ENCODE measurements around the gene MED13.

MED13 gene, protein sequence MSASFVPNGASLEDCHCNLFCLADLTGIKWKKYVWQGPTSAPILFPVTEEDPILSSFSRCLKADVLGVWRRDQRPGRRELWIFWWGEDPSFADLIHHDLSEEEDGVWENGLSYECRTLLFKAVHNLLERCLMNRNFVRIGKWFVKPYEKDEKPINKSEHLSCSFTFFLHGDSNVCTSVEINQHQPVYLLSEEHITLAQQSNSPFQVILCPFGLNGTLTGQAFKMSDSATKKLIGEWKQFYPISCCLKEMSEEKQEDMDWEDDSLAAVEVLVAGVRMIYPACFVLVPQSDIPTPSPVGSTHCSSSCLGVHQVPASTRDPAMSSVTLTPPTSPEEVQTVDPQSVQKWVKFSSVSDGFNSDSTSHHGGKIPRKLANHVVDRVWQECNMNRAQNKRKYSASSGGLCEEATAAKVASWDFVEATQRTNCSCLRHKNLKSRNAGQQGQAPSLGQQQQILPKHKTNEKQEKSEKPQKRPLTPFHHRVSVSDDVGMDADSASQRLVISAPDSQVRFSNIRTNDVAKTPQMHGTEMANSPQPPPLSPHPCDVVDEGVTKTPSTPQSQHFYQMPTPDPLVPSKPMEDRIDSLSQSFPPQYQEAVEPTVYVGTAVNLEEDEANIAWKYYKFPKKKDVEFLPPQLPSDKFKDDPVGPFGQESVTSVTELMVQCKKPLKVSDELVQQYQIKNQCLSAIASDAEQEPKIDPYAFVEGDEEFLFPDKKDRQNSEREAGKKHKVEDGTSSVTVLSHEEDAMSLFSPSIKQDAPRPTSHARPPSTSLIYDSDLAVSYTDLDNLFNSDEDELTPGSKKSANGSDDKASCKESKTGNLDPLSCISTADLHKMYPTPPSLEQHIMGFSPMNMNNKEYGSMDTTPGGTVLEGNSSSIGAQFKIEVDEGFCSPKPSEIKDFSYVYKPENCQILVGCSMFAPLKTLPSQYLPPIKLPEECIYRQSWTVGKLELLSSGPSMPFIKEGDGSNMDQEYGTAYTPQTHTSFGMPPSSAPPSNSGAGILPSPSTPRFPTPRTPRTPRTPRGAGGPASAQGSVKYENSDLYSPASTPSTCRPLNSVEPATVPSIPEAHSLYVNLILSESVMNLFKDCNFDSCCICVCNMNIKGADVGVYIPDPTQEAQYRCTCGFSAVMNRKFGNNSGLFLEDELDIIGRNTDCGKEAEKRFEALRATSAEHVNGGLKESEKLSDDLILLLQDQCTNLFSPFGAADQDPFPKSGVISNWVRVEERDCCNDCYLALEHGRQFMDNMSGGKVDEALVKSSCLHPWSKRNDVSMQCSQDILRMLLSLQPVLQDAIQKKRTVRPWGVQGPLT (N-terminal part only)

GRCh38 chr17:62064791-62065563 is at the start of gene MED13:
Gene MED13, minus strand, starts transcription at chr17:62065278. Its CDS starts 73 bp downstream, at chr17:62065205.
- in situ Hi-C loops (cut with HindIII; ENCODE audit: low sequenced_read_pairs), result loop anchor here (5.0 kb wide), 2 partner anchors 68 to 87 kb away; no protein-coding TSS in a partner anchor

- in situ Hi-C loops (cut with HindIII; ENCODE audit: low sequenced_read_pairs), result loop anchor here (5.0 kb wide), 1 partner anchor 35 kb away; no protein-coding TSS in a partner anchor
Measured at GRCh38 chr17:62112229-62112628, 47.2 kb upstream of the MED13 start.

- in situ Hi-C loops (cut with HindIII; ENCODE audit: low sequenced_read_pairs), result loop anchor here (5.0 kb wide), 1 partner anchor 36 kb away; no protein-coding TSS in a partner anchor
Measured at GRCh38 chr17:62111562-62112171, 46.6 kb upstream of the MED13 start.

- in situ Hi-C loops (cut with HindIII; ENCODE audit: low sequenced_read_pairs), result loop anchor here (5.0 kb wide), 1 partner anchor 36 kb away; no protein-coding TSS in a partner anchor
Measured at GRCh38 chr17:62110923-62111484, 45.9 kb upstream of the MED13 start.

DNA sequence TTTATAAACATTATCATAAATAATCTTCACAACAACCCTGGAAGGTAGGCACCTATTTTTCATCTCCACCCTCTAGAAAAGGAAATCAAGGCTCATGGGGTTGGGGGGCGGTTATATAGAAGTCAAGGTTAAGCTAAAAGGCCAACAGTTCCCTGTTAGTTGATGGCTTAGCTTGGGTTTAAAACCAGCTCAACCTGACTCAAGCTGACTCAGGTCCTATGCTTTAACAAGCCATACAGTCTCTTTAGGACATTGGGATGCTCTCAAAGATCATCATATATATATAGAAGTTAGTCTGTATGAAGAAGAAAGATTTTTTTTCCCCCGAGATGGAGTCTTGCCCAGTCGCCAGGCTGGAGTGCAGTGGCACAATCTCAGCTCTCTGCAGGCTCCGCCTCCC is 44.8 kb upstream of the MED13 start:
- in situ Hi-C loops (cut with HindIII; ENCODE audit: low sequenced_read_pairs), result loop anchor here (5.0 kb wide), 1 partner anchor 37 kb away; no protein-coding TSS in a partner anchor

GRCh38 chr17:62109378-62109902 is 44.4 kb upstream of the MED13 start:
- in situ Hi-C loops (cut with HindIII; ENCODE audit: low sequenced_read_pairs), result no loop called here

DNA sequence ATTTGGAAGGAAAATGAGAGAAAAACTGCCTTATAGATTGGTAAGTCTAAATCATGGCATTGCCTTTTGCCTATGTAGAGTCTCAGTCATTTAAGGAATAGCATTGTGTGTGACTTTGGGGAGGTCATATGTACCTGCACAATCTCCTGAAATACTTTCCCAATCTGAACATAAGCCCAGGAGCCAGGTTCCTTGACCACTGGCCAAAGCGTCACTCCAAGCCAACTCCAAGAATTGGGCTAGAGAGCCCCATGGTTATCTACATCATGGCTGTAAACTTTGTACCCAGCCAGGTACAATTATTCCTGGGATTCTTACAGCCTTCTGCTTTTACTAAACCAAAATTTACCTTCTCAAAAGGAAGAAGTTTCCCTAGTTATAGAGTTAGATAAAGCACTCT is 40.8 kb upstream of the MED13 start:
- in situ Hi-C loops (cut with HindIII; ENCODE audit: low sequenced_read_pairs), result no loop called here

DNA sequence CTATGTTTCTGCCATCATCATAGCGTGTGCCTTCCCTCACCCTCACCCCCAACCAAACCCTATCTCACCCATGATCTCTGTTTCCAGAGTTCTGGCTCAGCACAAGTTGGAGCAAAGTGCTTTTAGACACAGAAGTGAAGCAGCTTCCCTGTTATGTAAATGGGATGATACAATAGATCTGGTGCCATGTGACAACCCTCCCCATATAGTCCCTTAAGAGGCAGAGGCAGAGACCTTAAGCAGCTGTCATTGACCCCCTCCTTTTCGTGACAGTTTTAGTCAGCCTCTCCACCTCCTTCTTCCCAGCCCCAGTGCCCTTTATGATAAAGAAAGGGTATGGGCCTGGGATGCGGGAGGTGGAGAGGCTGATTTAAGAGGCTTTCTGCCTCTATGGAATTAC is 40.3 kb upstream of the MED13 start:
- in situ Hi-C loops (cut with HindIII; ENCODE audit: low sequenced_read_pairs), result no loop called here

DNA sequence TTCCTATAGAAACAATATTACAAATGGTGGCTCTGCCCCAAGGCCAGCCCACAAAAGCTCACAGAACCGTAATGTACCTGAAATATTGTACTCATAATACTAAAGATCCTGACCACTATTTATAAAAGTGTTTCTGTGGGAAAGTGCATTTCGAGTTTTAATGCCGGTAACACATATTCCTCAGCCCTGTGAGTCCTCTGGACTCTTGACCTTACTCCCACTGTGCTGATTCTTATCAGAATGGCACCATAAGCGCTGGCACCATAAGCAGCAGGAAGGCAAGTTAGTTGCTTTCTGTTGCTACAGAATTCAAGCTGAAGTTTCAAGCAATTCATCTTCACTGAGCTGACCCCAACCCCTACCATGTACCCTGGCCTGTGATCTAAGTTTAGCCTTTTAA is 36.4 kb upstream of the MED13 start:
- in situ Hi-C loops (cut with HindIII; ENCODE audit: low sequenced_read_pairs), result no loop called here

- in situ Hi-C loops (cut with HindIII; ENCODE audit: low sequenced_read_pairs), result no loop called here
Measured at GRCh38 chr17:62101090-62101489, 36.0 kb upstream of the MED13 start.

DNA sequence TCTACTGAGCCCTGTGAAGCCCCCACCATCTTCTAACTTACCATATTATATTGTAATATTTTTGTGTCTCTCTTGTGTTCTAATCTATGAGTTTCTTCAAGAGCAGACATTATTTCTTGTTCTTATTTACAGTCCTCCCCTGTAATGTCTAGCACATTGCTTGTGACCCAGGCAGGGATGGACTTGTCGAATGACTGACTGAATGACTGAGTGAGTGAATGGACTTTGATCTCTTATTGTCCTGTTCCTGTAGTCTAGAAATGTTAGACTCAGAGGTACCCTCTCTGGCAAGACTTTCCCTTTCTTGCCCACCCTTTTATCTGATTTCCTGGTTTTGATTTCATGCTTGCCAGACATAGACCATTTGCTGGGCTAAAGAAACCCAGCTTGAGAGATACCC is 35.0 kb upstream of the MED13 start:
- in situ Hi-C loops (cut with HindIII; ENCODE audit: low sequenced_read_pairs), result no loop called here

- in situ Hi-C loops (cut with HindIII; ENCODE audit: low sequenced_read_pairs), result no loop called here
Measured at GRCh38 chr17:62099532-62099931, 34.5 kb upstream of the MED13 start.

DNA sequence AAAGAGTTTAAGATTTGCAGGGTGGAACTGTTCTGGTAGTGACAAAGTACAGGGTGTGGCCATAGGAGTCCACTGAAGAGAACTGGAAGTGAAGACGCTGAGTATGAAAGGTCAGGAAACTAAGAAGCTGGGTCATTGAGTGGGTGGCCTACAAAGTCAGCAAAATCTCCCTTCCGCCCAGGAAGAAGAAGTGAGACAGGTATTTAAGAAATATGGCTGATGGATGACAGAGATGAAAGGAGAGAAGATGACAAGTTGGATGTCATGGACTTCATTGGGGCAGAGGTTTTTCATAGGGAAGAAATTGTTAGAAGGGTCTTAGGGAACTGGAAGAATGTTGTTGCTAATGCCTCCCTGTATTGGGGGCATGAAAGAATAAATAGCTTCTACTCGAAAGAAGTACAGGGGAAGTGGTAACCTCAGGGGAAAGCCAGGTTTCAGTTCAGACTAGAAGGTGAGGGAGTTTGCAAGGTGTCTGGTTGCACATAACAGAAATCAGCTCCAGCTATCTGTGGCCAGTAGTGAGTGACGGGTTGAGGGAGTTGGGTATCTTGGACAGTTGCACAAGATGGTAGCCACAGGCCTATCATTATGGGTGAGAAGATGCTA is 33.6 kb upstream of the MED13 start:
- in situ Hi-C loops (cut with HindIII; ENCODE audit: low sequenced_read_pairs), result no loop called here

- in situ Hi-C loops (cut with HindIII; ENCODE audit: low sequenced_read_pairs), result no loop called here
Measured at GRCh38 chr17:62096401-62096670, 31.3 kb upstream of the MED13 start.

GRCh38 chr17:62094175-62094574 is 29.1 kb upstream of the MED13 start:
- in situ Hi-C loops (cut with HindIII; ENCODE audit: low sequenced_read_pairs), result no loop called here

DNA sequence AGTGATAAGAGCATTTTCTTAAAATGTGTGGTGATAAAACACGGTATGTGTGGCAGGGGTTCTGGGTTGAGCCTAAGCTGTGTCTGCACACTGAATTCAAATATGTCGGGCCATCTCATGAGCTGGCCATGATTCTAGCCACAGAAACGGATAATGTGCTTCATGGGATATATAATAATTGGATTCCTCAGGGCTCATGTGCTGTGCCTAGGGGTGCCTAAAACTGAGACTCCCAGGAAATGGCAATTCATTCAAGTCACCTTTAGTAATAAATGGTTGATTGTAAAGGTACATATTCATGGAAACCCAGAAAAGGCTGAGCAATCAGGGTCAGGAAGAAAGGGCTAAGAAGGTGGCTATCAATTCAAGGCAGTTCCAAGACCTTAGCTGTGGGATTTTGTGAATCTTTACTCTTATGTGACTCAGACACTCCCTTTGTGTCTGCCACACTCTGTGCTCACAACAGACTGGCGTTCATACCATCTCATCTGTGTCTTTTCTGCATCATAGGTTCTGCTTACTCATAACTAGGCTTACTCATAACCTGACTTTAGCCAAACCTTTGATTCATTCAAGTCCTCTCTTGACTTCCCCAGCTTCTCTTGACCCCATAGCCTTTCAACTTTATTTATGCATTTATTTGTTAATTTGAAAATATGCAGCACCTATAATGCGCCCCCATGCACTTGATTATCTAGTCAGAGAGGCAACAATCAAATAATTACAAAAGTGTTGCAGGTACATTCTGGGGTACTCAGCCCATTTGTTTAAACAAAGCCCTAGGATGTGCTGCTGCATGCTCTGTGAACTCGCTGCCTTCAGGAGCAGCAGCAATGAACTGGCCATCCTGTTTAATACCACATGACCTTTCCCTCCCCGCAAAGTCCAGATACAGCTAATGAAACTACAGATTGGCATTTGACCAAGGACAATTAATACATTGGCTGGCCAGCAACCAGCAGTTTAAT is 28.4 kb upstream of the MED13 start:
- in situ Hi-C loops (cut with HindIII; ENCODE audit: low sequenced_read_pairs), result no loop called here

GRCh38 chr17:62092784-62093183 is 27.7 kb upstream of the MED13 start:
- in situ Hi-C loops (cut with HindIII; ENCODE audit: low sequenced_read_pairs), result no loop called here

DNA sequence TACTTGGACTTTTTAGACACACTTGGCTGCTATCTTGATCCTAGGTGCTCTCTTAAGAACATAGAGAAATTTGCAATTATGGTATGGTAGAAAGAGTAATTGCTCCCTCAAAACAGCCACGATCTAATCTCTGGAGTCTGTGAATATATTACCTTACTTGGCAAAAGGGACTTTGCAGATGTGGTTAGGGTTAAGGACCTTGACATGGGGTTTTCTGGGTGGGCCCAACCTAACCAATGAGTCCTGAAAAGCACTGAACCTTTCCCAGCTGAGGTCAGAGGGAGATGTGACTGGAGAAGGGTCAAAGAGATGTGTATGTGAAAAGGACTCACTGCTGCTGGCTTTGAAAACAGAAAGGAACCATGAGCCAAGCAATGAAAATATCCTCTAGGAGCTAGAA is 26.7 kb upstream of the MED13 start:
- in situ Hi-C loops (cut with HindIII; ENCODE audit: low sequenced_read_pairs), result no loop called here

All from endothelial cell of hepatic sinusoid (primary cell).